HG02852 (cell line): ENCODE measurements around the gene CEMIP.

Experiments used
- ATAC-seq: cut with Tn5 transposase; IDR thresholded peaks from one replicate; pipeline ENCODE4 v1.9.1; 2021; ENCODE audit warnings: mild to moderate bottlenecking, moderate library complexity; ENCODE audit not compliant: unreplicated experiment

The CEMIP gene

GRCh38 chr15:80920271-80920699 lies 141.1 kb downstream of the CEMIP start:
- no peak for ATAC-seq

- ATAC-seq, result no peak
Observed at GRCh38 chr15:80921736-80922410, 142.7 kb downstream of the CEMIP start.

GRCh38 chr15:80923668-80924067 lies 144.5 kb downstream of the CEMIP start:
- no peak for ATAC-seq

- ATAC-seq, result no peak
Observed at GRCh38 chr15:80924278-80924677, 145.1 kb downstream of the CEMIP start.

- no peak for ATAC-seq
Observed at GRCh38 chr15:80925597-80926059, 146.5 kb downstream of the CEMIP start.

- no peak for ATAC-seq
Observed at GRCh38 chr15:80926126-80926525, 147.0 kb downstream of the CEMIP start.

- no peak for ATAC-seq
Observed at GRCh38 chr15:80929225-80929624, 150.1 kb downstream of the CEMIP start.

- ATAC-seq, result no peak
Observed at GRCh38 chr15:80929689-80930088, 150.5 kb downstream of the CEMIP start.

- no peak for ATAC-seq
Observed at GRCh38 chr15:80931191-80931590, 152.0 kb downstream of the CEMIP start.

- ATAC-seq, result no peak
Observed at GRCh38 chr15:80931721-80932512, 152.7 kb downstream of the CEMIP start.

- ATAC-seq, result no peak
Observed at GRCh38 chr15:80932513-80932815, 153.3 kb downstream of the CEMIP start.

GRCh38 chr15:80932989-80933388 lies 153.8 kb downstream of the CEMIP start:
- ATAC-seq, result no peak

GRCh38 chr15:80934761-80935221 lies 155.6 kb downstream of the CEMIP start:
- ATAC-seq, result no peak

GRCh38 chr15:80936288-80937078 lies 157.3 kb downstream of the CEMIP start:
- no peak for ATAC-seq

GRCh38 chr15:80937718-80938117 lies 158.5 kb downstream of the CEMIP start:
- ATAC-seq, result no peak

GRCh38 chr15:80939216-80939615 lies 160.0 kb downstream of the CEMIP start:
- ATAC-seq, result no peak

GRCh38 chr15:80940331-80940730 lies 161.2 kb downstream of the CEMIP start:
- no peak for ATAC-seq

- ATAC-seq, result no peak
Observed at GRCh38 chr15:80940851-80941250, 161.7 kb downstream of the CEMIP start.

GRCh38 chr15:80942266-80942665 lies 163.1 kb downstream of the CEMIP start:
- ATAC-seq, result no peak

GRCh38 chr15:80942746-80943565 lies 163.8 kb downstream of the CEMIP start:
- ATAC-seq, result no peak

- ATAC-seq, result no peak
Observed at GRCh38 chr15:80944818-80945217, 165.6 kb downstream of the CEMIP start.
